ENCODE data around the gene SLC4A4.

The SLC4A4 gene

DNA sequence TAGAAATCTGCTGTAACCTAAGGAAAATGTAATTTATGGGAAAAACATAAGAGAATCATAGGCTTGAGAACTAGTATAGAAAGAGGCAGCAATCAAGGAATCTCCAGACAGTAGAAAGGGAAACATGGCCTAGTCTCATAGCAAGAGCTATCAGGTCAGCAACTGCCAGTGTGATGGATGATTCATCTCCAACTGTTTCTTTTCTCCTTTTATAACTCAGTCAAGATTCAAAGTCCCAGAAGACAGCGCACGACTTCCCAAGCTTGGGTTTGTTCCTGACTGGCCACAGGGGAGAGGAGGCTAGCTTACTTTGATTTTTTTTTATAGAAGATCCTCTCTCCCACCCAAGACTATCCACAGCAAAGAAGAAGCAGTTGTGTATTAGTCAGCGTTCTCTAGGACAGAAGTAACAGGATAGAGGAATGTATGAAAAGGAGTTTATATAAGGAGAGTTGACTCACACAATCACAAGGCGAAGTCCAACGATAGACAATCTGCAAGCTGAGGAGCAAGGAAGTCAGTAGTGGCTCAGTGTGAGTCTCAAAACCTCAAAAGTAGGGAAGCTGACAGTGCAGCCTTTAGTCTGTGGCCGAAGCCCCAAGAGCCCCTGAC is 263.6 kb downstream of the SLC4A4 start:
- Mint-ChIP-seq H3K4me1 (no peaks in the 10 kb centered on the region), H3K27me3 (peaks cover 14% of the 10 kb centered on the region), H3K4me3 (no peak overlapping the region), H3K27ac (no peak overlapping the region), H3K9me3 (peaks cover 0 to 4% of the 10 kb centered on the region in 2 donors)
- DNase-seq (no peak), ATAC-seq (no peak)

DNA sequence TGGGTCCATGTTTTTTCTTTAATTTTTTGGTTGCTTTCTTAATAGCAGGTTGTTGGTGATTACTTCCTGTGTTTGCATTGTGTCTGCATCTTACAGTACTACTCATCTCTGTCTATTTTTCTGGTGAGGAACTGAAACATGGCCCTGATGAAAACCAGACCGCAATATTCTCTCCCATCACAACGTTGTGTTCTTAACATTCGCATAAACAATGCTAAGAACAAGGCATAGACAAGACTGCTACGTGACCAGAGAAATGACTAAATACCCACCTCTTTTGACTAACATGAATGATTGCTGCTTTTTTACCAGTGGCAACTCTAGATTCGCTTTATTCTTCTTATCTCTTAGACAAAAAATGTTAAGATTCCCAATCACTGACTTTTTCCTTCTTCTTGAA is 266.0 kb downstream of the SLC4A4 start:
- no peak overlapping the region for H3K4me3 Mint-ChIP-seq
- DNase-seq (no peak), ATAC-seq (no peak)
- H3K27ac Mint-ChIP-seq = no peak overlapping the region
- peaks cover 0 to 9% of the 10 kb centered on the region in 2 donors for H3K9me3 Mint-ChIP-seq
- no peaks in the 10 kb centered on the region for H3K4me1 Mint-ChIP-seq
- H3K27me3 Mint-ChIP-seq = peaks cover 12% of the 10 kb centered on the region

DNA sequence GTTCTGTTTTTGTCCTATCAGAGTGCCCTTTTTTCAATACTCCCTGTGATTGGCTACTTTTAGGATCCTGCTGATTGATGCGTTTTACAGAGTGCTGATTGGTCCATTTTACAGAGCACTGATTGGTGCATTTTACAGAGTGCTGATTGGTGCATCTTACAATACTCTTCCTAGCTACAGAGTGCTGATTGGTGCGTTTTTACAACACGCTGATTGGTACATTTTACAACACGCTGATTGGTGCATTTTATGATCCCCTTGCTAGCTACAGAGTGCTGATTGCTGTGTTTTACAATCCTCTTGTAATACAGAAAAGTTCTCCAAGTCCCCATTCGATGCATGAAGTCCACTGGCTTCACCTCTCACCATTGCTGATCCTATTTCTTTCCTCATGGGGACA is 268.3 kb downstream of the SLC4A4 start:
- Mint-ChIP-seq H3K4me3 (no peak overlapping the region), H3K27ac (no peak overlapping the region), H3K9me3 (peaks cover 0 to 9% of the 10 kb centered on the region in 2 donors), H3K27me3 (peaks cover 12% of the 10 kb centered on the region), H3K4me1 (no peaks in the 10 kb centered on the region)
- ATAC-seq (no peak), DNase-seq (no peak)

DNA sequence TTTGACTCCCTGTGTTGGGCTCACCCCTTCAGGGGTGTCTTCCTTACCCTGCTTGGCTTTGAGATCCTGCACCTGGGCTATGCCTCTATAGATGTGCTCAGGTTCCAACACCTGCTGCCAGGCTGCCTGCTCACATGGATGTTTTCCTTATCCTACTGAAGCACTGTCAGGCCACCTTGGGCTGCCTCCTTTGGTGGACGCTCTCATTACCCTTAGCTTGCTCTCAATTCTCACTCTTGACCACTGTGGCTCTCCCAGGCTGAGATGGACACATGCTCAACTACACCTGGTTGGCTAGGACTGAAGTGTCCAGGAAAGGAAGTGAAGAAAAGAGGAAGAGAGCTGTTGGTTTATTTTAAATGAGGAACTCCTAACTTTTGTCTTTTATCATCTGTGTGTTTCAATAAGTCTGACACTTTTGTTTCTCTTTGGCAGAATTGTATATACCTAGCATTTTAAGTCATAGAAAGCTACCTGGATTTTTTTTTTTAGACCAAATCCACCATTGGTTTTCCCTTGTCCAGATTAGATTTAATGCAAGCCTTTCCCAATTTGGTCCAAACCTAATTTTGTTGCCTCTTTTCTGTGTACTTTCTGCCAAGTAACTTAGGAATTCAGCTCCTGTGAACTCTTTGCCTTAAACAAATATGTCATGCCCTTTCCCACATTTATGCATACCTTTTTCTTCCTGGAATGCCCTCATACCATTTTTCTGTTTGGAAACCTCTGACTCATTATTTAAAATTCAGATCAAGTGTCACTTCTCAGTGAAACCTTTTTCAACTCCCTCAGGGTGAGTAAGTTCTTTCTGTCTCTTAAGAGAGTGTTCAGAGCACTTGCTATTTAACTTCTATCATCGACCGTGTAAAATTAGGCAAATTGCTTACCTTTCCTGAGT is 269.2 kb downstream of the SLC4A4 start:
- ATAC-seq = no peak
- no peak for DNase-seq
- Mint-ChIP-seq H3K4me3 (no peak overlapping the region), H3K9me3 (peaks cover 0 to 9% of the 10 kb centered on the region in 2 donors), H3K4me1 (no peaks in the 10 kb centered on the region), H3K27ac (no peak overlapping the region), H3K27me3 (peaks cover 12% of the 10 kb centered on the region)

DNA sequence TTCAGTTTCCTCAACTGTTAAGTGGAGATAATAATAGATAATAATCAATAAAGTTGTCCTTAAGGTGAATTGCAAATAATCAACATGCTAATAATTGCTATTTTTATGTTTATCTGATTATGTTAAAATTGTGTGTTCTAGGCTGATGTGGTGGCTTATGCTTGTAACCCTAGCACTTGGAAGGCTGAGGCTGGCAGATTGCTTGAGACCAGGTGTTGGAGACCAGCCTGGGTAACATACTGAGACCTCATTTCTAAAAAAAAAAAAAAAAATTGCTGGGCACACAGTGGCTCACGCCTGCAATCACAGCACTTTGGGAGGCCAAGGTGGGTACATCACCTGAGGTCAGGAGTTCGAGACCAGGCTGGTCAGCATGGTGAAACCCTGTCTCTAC is 269.9 kb downstream of the SLC4A4 start:
- Mint-ChIP-seq H3K27me3 (peaks cover 12% of the 10 kb centered on the region), H3K9me3 (peaks cover 0 to 9% of the 10 kb centered on the region in 2 donors), H3K4me3 (no peak overlapping the region), H3K27ac (no peak overlapping the region), H3K4me1 (no peaks in the 10 kb centered on the region)
- DNase-seq (no peak), ATAC-seq (no peak)

- peaks cover 12% of the 10 kb centered on the region for H3K27me3 Mint-ChIP-seq
- ATAC-seq (no peak), DNase-seq (no peak)
- H3K4me3 Mint-ChIP-seq = no peak overlapping the region
- no peaks in the 10 kb centered on the region for H3K4me1 Mint-ChIP-seq
- no peak overlapping the region for H3K27ac Mint-ChIP-seq
- peaks cover 0 to 9% of the 10 kb centered on the region in 2 donors for H3K9me3 Mint-ChIP-seq
These were observed 270.3 kb downstream of the SLC4A4 start for GRCh38 chr4:71609167-71609566.

- H3K27ac Mint-ChIP-seq = no peak overlapping the region
- no peak overlapping the region for H3K4me3 Mint-ChIP-seq
These were observed 270.8 kb downstream of the SLC4A4 start for GRCh38 chr4:71609651-71610050.

GRCh38 chr4:71614621-71615020 is 275.8 kb downstream of the SLC4A4 start:
- ATAC-seq (no peak), DNase-seq (no peak)
- H3K9me3 Mint-ChIP-seq = peaks cover 6 to 14% of the 10 kb centered on the region in 2 donors
- H3K27me3 Mint-ChIP-seq = no peaks in the 10 kb centered on the region
- no peak overlapping the region for H3K4me3 Mint-ChIP-seq
- H3K27ac Mint-ChIP-seq = no peak overlapping the region
- H3K4me1 Mint-ChIP-seq = no peaks in the 10 kb centered on the region

More at GRCh38 chr4:71609651-71610050, 270.8 kb downstream of the SLC4A4 start:
- peaks cover 0 to 9% of the 10 kb centered on the region in 2 donors for H3K9me3 Mint-ChIP-seq
- peaks cover 12% of the 10 kb centered on the region for H3K27me3 Mint-ChIP-seq
- no peak for ATAC-seq
- no peaks in the 10 kb centered on the region for H3K4me1 Mint-ChIP-seq
- DNase-seq = no peak

- DNase-seq (no peak), ATAC-seq (no peak)
- peaks cover 6 to 21% of the 10 kb centered on the region in 2 donors for H3K9me3 Mint-ChIP-seq
- no peak overlapping the region for H3K4me3 Mint-ChIP-seq
- H3K27me3 Mint-ChIP-seq = no peaks in the 10 kb centered on the region
- no peaks in the 10 kb centered on the region for H3K4me1 Mint-ChIP-seq
- H3K27ac Mint-ChIP-seq = no peak overlapping the region
These were observed 277.5 kb downstream of the SLC4A4 start for GRCh38 chr4:71616168-71616811.

Data from stimulated activated naive CD8-positive, alpha-beta T cell treated with anti-CD3 and anti-CD28 coated beads, Interleukin-15, amount 100 ng/mL, for 72 hours (primary cell).